SK-N-SH treated with all-trans-retinoic acid at 6 μM for 48 hours (cell line): ENCODE data around the gene DCC.

Source experiments
- ATAC-seq: fragments of 200-7000 bp; cut with Tn5 transposase; 3 replicates; pipeline ENCODE4 v1.9.1; 2020; ENCODE audit warnings: mild to moderate bottlenecking, moderate library complexity
- ARNTL ChIP-seq: fragments of 450-650 bp; formaldehyde crosslinking; IDR thresholded peaks from 2 replicates; pipeline ENCODE4 v1.5.0; 2020; ENCODE audit warnings: low read depth, mild to moderate bottlenecking, moderate library complexity, borderline replicate concordance
- BACH2 ChIP-seq: fragments of 250-450 bp; sonication (Bioruptor Pico); IDR thresholded peaks from 2 replicates; pipeline ENCODE4 v1.9.0; 2021; ENCODE audit warnings: mild to moderate bottlenecking, borderline replicate concordance
- CREB5 ChIP-seq: fragments of 250-450 bp; sonication (Bioruptor Pico); IDR thresholded peaks from 2 replicates; pipeline ENCODE4 v1.5.1; 2020; ENCODE audit warnings: low read depth, mild to moderate bottlenecking, moderate library complexity
- CSDC2 ChIP-seq: fragments of 250-450 bp; sonication (Bioruptor Pico); IDR thresholded peaks from 2 replicates; pipeline ENCODE4 v1.5.0; 2020; ENCODE audit warnings: mild to moderate bottlenecking, moderate library complexity
- CSRNP3 ChIP-seq: fragments of 250-450 bp; sonication (Bioruptor Pico); IDR thresholded peaks from 2 replicates; pipeline ENCODE4 v1.5.1; 2021; ENCODE audit warnings: mild to moderate bottlenecking, moderate library complexity
- ESRRG ChIP-seq: fragments of 250-450 bp; sonication (Bioruptor Pico); IDR thresholded peaks from 2 replicates; pipeline ENCODE4 v1.6.1; 2021; ENCODE audit warnings: mild to moderate bottlenecking
- GLIS3 ChIP-seq: fragments of 250-450 bp; sonication (Bioruptor Pico); IDR thresholded peaks from 2 replicates; pipeline ENCODE4 v1.5.0; 2020; ENCODE audit warnings: mild to moderate bottlenecking, moderate library complexity
- ISL1 ChIP-seq: fragments of 250-450 bp; sonication (Bioruptor Pico); IDR thresholded peaks from 2 replicates; pipeline ENCODE4 v2.1.2; 2022; ENCODE audit warnings: mild to moderate bottlenecking, moderate library complexity
- OSR1 ChIP-seq: fragments of 250-450 bp; sonication (Bioruptor Pico); IDR thresholded peaks from 2 replicates; pipeline ENCODE4 v1.8.0; 2022; ENCODE audit warnings: moderate library complexity, mild to moderate bottlenecking, inconsistent platforms
- PATZ1 ChIP-seq: fragments of 250-450 bp; sonication (Bioruptor Pico); IDR thresholded peaks from 2 replicates; pipeline ENCODE4 v1.8.0; 2020; ENCODE audit warnings: mild to moderate bottlenecking, moderate library complexity, borderline replicate concordance
- POU6F1 ChIP-seq: fragments of 250-450 bp; sonication (Bioruptor Pico); IDR thresholded peaks from 2 replicates; pipeline ENCODE4 v1.8.0; 2021; ENCODE audit warnings: low read depth, mild to moderate bottlenecking, moderate library complexity, borderline replicate concordance
- PPARA ChIP-seq: fragments of 250-450 bp; sonication (Bioruptor Pico); IDR thresholded peaks from 2 replicates; pipeline ENCODE4 v1.5.0; 2020; ENCODE audit warnings: mild to moderate bottlenecking, borderline replicate concordance
- RARB ChIP-seq: fragments of 250-450 bp; sonication (Bioruptor Pico); IDR thresholded peaks from 2 replicates; pipeline ENCODE4 v1.8.0; 2021; ENCODE audit warnings: mild to moderate bottlenecking, moderate library complexity
- SNAI2 ChIP-seq: fragments of 250-450 bp; sonication (Bioruptor Pico); IDR thresholded peaks from 2 replicates; pipeline ENCODE4 v1.5.0; 2020; ENCODE audit warnings: mild to moderate bottlenecking, moderate library complexity
- TCF4 ChIP-seq: fragments of 250-450 bp; sonication (Bioruptor Pico); IDR thresholded peaks from 2 replicates; pipeline ENCODE4 v1.8.0; 2021; ENCODE audit warnings: mild to moderate bottlenecking, moderate library complexity, borderline replicate concordance
- TOX ChIP-seq: fragments of 250-450 bp; sonication (Bioruptor Pico); IDR thresholded peaks from 2 replicates; pipeline ENCODE4 v1.8.0; 2021; ENCODE audit warnings: mild to moderate bottlenecking, moderate library complexity, borderline replicate concordance
- TSHZ2 ChIP-seq: fragments of 250-450 bp; sonication (Bioruptor Pico); IDR thresholded peaks from 2 replicates; pipeline ENCODE4 v1.5.0; 2020; ENCODE audit warnings: mild to moderate bottlenecking, moderate library complexity
- ZC3H10 ChIP-seq: fragments of 250-450 bp; sonication (Bioruptor Pico); IDR thresholded peaks from 2 replicates; pipeline ENCODE4 v1.5.1; 2021; ENCODE audit warnings: mild to moderate bottlenecking, moderate library complexity
- ZFP3 ChIP-seq: fragments of 250-450 bp; sonication (Bioruptor Pico); IDR thresholded peaks from 2 replicates; pipeline ENCODE4 v1.5.0; 2020; ENCODE audit warnings: mild to moderate bottlenecking, moderate library complexity
- ZFP30 ChIP-seq: fragments of 450-650 bp; formaldehyde crosslinking; IDR thresholded peaks from 2 replicates; pipeline ENCODE4 v1.5.0; 2022; ENCODE audit warnings: mild to moderate bottlenecking, moderate library complexity
- ZNF565 ChIP-seq: fragments of 450-650 bp; formaldehyde crosslinking; conservative IDR thresholded peaks from 2 replicates; pipeline ENCODE4 v1.5.0; 2020; ENCODE audit warnings: low read depth, mild to moderate bottlenecking, moderate library complexity
- ZNF8 ChIP-seq: fragments of 450-650 bp; formaldehyde crosslinking; IDR thresholded peaks from 2 replicates; pipeline ENCODE4 v1.5.0; 2020; ENCODE audit warnings: mild to moderate bottlenecking, moderate library complexity

The DCC gene

GRCh38 chr18:53531187-53531586 lies 1191.2 kb downstream of the DCC start:
- ATAC-seq: no peak
- TF ChIP-seq TOX (CRISPR knock-in tag): no peak
- no peak for TF ChIP-seq OSR1 (CRISPR knock-in tag)
- TF ChIP-seq TCF4: no peak

GRCh38 chr18:53531896-53532295 lies 1191.9 kb downstream of the DCC start:
- no peak for ATAC-seq
- TF ChIP-seq OSR1 (CRISPR knock-in tag) (no peak), RARB (CRISPR knock-in tag) (no peak), ZNF8 (no peak), ARNTL (no peak), GLIS3 (CRISPR knock-in tag) (no peak), TOX (CRISPR knock-in tag) (no peak), CSDC2 (CRISPR knock-in tag) (no peak)
- TF ChIP-seq, all 23 proteins: peak for 0

GRCh38 chr18:53534203-53534602 lies 1194.2 kb downstream of the DCC start:
- TF ChIP-seq BACH2 (CRISPR knock-in tag) (no peak), PATZ1 (no peak), CREB5 (CRISPR knock-in tag) (no peak), OSR1 (CRISPR knock-in tag) (no peak), ZNF565 (no peak), ESRRG (CRISPR knock-in tag) (no peak), TOX (CRISPR knock-in tag) (no peak), CSRNP3 (CRISPR knock-in tag) (no peak), RARB (CRISPR knock-in tag) (no peak), SNAI2 (CRISPR knock-in tag) (no peak), ZFP3 (CRISPR knock-in tag) (no peak), ZC3H10 (CRISPR knock-in tag) (no peak), ZNF8 (no peak), ISL1 (CRISPR knock-in tag) (no peak), CSDC2 (CRISPR knock-in tag) (no peak), ARNTL (no peak), POU6F1 (CRISPR knock-in tag) (no peak), GLIS3 (CRISPR knock-in tag) (no peak), PPARA (CRISPR knock-in tag) (no peak)
- no peak for ATAC-seq

GRCh38 chr18:53534695-53535094 lies 1194.7 kb downstream of the DCC start:
- ATAC-seq: no peak
- TF ChIP-seq CREB5 (CRISPR knock-in tag) (no peak), RARB (CRISPR knock-in tag) (no peak), POU6F1 (CRISPR knock-in tag) (no peak), ZFP3 (CRISPR knock-in tag) (no peak), ZNF8 (no peak), TOX (CRISPR knock-in tag) (no peak), ZC3H10 (CRISPR knock-in tag) (no peak), CSRNP3 (CRISPR knock-in tag) (no peak), TCF4 (no peak), ISL1 (CRISPR knock-in tag) (no peak), ZNF565 (no peak), TSHZ2 (CRISPR knock-in tag) (no peak), ZFP30 (no peak)
